ENCODE data around the gene DYNLT2.

DYNLT2 gene, protein sequence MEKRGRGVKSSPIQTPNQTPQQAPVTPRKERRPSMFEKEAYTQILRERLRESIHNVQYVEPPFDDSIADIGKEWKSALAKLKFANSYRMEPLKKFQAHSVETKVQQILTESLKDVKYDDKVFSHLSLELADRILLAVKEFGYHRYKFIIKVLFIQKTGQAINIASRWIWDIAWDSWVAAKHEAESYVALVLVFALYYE

DNA sequence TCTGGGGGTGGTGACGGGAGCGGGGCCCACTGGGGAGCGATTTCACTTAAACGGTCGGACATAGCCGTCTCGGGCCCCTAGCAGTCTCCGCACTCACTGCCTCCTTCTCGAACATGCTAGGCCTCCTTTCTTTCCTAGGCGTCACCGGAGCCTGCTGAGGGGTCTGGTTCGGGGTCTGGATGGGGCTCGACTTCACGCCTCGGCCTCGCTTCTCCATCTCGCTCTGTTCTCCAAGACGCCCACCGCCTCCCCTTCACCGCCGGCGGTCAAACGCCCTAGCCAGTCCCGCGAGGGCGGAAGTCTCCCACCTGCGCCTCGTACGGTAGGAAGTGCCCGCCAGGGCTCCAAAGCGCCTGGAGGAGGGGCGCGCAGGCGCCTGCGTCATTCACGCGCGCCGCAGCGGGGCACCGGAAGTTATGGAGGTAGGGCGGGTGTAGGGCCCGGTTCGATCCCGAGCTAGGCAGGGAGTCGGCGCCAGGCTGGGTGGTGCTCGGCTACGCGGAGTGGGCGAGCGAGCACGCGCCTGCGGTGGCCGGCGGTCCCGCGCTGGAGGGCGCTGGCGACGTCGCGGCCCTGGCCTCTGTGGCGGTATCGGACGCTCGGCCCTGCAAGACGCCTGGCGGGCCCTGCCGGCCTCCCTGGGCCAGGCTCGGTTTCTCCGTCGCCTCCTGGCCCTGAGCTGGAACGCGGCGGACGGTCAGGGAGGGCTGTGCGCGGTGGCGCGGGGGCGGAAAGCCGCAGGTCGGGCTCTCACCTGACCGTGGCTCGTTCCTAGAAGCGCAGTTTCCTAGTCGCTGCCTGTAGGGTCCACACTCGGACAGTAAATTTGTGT is at the start of gene DYNLT2, which contains the start of gene ERMARD:
DYNLT2 (minus strand) TSS at position 331 of the 832 bp plus-strand sequence; CDS start at position 217, 114 bp downstream.
ERMARD (plus strand) TSS at position 381 of the 832 bp plus-strand sequence; CDS start at position 417, 36 bp downstream.
- Mint-ChIP-seq H3K4me1 (peaks cover 58% of the 10 kb centered on the region), H3K27me3 (ENCODE audit: low read depth, poor library complexity) (no peaks in the 10 kb centered on the region), H3K9me3 (peaks cover 12% of the 10 kb centered on the region), H3K36me3 (ENCODE audit: low read depth) (peaks cover 21% of the 10 kb centered on the region), H3K4me3 (peak within 1 kb of the TSS; percentile 100), H3K27ac (peak within 1 kb of the TSS; percentile 100)
- TF ChIP-seq, protein P1, sequence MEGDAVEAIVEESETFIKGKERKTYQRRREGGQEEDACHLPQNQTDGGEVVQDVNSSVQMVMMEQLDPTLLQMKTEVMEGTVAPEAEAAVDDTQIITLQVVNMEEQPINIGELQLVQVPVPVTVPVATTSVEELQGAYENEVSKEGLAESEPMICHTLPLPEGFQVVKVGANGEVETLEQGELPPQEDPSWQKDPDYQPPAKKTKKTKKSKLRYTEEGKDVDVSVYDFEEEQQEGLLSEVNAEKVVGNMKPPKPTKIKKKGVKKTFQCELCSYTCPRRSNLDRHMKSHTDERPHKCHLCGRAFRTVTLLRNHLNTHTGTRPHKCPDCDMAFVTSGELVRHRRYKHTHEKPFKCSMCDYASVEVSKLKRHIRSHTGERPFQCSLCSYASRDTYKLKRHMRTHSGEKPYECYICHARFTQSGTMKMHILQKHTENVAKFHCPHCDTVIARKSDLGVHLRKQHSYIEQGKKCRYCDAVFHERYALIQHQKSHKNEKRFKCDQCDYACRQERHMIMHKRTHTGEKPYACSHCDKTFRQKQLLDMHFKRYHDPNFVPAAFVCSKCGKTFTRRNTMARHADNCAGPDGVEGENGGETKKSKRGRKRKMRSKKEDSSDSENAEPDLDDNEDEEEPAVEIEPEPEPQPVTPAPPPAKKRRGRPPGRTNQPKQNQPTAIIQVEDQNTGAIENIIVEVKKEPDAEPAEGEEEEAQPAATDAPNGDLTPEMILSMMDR (IDR thresholded peaks at IDR 0.05) = no peak
- DNase-seq = peak; percentile 94

DNA sequence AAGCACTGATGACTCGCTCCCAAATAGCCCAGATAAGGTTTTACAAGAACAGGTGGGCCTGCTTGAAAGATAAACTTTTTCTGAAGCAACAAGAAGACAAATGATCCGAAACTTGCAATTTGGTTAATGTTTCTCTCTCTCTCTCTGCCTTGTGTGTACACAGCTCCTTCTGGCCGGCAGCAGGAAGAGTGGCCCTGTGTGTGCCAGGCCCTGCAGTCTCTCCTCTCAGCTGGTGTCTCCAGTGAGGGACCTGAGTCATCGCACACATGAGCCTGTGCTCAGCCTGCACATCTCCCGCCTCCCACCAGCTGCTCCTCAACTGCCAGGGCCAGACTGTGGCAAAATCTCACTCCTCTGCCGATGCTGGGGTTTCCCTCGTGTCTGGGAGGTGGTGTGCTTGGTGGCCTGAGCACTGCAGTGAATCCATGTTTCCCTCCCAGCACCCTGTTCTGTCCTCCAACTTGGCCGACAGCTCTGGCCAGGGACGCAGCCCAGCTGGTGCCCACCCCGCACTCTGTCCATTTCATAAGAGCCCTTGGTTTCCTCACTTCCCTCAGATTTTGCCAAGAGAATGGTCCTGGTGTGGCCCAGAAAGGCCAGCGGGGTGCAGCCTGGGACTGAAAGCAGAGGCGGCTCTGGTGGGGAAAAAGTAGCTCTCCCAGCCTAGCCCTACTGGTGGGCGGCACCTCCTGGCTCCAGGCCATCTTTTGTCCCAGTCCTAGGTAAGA is 49.5 kb upstream of the DYNLT2 start:
- peaks cover 26% of the 10 kb centered on the region for H3K27me3 Mint-ChIP-seq (ENCODE audit: low read depth, poor library complexity)
- TF ChIP-seq, protein P1 (IDR thresholded peaks at IDR 0.05) = no peak
- H3K4me1 Mint-ChIP-seq = peaks cover 61% of the 10 kb centered on the region
- H3K27ac Mint-ChIP-seq = peak overlapping the region; percentile 27
- no peak overlapping the region for H3K4me3 Mint-ChIP-seq
- peaks cover 7% of the 10 kb centered on the region for H3K36me3 Mint-ChIP-seq (ENCODE audit: low read depth)
- DNase-seq = no peak
- no peaks in the 10 kb centered on the region for H3K9me3 Mint-ChIP-seq

DNA sequence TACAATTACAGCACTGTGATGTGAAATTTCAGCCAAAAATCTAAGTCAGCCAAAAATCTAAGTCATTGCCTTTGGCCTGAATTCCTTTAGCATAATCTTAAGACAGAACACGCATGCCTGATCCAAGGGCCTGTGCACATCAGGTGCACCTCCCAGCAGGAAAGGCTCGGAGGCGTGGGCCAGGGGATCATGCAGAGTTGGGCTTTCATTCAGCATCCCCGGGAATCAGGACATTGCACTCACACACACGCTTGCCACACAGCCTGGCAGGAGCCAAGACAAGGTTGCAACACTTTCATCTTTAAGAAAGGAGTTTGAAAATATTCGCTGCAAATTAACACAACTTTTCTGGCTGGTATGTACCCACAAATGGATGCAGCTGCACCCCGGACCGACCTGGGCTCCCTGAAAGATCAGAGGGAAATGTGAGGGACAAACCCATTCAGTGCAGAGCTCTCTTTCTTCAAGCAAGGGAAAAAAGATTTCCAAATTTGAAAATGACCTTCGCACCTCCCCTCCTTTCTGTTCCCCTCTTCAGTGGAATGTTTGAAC is 48.8 kb upstream of the DYNLT2 start:
- H3K4me3 Mint-ChIP-seq = no peak overlapping the region
- H3K4me1 Mint-ChIP-seq = peaks cover 61% of the 10 kb centered on the region
- peaks cover 7% of the 10 kb centered on the region for H3K36me3 Mint-ChIP-seq (ENCODE audit: low read depth)
- H3K27me3 Mint-ChIP-seq (ENCODE audit: low read depth, poor library complexity) = peaks cover 19% of the 10 kb centered on the region
- TF ChIP-seq, protein P1 (IDR thresholded peaks at IDR 0.05) = no peak
- DNase-seq = no peak
- H3K9me3 Mint-ChIP-seq = no peaks in the 10 kb centered on the region
- peak overlapping the region; percentile 27 for H3K27ac Mint-ChIP-seq

DNA sequence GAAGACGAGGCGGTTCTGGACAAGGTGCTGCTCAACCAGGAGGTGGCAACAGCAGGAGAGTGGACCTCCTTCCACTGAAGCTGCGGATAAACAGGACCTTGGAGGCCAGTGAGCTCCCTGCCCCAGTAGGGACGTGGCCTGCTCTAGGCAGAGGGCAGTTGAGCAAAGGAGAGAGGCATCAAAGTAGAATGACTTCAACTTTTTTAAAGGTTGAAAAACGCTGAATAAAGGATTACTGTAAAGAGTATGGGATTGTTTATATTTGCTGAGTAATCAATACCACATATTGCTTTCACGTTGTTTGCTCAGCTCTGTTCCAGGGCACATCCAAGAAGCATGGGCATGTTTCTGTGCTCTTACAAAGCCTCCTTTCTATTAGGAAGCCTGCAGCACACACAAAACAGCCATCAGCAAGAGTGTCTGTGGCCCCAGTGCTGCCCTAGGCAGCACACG is 48.1 kb upstream of the DYNLT2 start:
- DNase-seq = no peak
- Mint-ChIP-seq H3K36me3 (ENCODE audit: low read depth) (peaks cover 7% of the 10 kb centered on the region), H3K9me3 (no peaks in the 10 kb centered on the region), H3K4me3 (no peak overlapping the region), H3K4me1 (peaks cover 60% of the 10 kb centered on the region), H3K27ac (peak overlapping the region; percentile 47), H3K27me3 (ENCODE audit: low read depth, poor library complexity) (peaks cover 14% of the 10 kb centered on the region)
- TF ChIP-seq, protein P1 (IDR thresholded peaks at IDR 0.05) = no peak

DNA sequence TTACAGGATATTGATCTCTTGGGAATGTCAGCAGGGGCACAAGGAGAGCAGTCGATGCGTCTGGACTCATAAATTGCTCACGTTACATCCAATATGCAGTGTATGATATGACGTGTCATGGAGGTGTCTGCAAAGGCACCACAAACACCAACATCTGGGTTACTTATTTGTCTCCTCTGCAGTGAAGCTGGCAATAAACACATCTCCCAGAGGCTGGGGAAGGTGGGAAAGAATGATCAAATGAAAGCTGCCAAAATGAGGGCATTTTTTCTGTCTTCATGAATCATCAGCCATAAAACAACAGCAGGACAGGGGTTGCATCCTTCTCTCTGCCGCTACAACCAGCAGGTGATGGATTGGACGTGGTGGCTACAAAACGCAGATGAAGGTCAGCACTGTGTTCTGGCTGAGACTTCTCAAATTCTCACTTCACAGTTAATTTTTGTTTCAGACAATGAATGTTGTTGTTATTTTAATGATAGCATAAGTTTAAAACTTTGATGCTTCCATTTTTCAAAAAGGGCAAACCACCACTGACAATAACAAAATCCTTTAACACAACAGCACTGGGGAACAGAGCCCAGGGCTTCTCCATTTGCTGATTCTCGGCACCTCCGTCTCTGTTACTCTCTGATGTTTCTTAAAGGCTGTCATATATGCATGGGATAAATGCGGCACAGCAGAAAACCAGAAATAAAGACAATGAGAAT is 47.5 kb upstream of the DYNLT2 start:
- peaks cover 7% of the 10 kb centered on the region for H3K36me3 Mint-ChIP-seq (ENCODE audit: low read depth)
- peaks cover 8% of the 10 kb centered on the region for H3K27me3 Mint-ChIP-seq (ENCODE audit: low read depth, poor library complexity)
- TF ChIP-seq, protein P1 (IDR thresholded peaks at IDR 0.05) = no peak
- no peaks in the 10 kb centered on the region for H3K9me3 Mint-ChIP-seq
- peaks cover 54% of the 10 kb centered on the region for H3K4me1 Mint-ChIP-seq
- H3K27ac Mint-ChIP-seq = peak overlapping the region; percentile 47
- H3K4me3 Mint-ChIP-seq = no peak overlapping the region
- DNase-seq = no peak
